ENCODE data around the gene FRRS1L. TPM values are rescaled to one million over a fixed set of nuclear protein-coding genes. Genes with fewer than 3 reads are reported as not detected.
"Not testable (repeated sequence)": the region's sequence is repeated elsewhere in the genome, so short reads cannot be mapped to it uniquely, and the experiment has no call there.

FRRS1L gene
- total RNA-seq, 1 donor from 2014 or later, result 6.1 TPM

- no peak for TF ChIP-seq CTCF (IDR thresholded peaks at IDR 0.05; ENCODE audit: unreplicated experiment)
- Mint-ChIP-seq H3K4me3 (ENCODE audit: low read depth) (no peak overlapping the region), H3K9me3 (ENCODE audit: low read depth) (no peaks in the 10 kb centered on the region), H3K27ac (no peak overlapping the region), H3K36me3 (ENCODE audit: insufficient read depth) (no peaks in the 10 kb centered on the region), H3K4me1 (ENCODE audit: low read depth) (peaks cover 15% of the 10 kb centered on the region), H3K27me3 (no peaks in the 10 kb centered on the region)
- no peak for DNase-seq (ENCODE audit: low spot score, unreplicated experiment)
Observed at GRCh38 chr9:109134167-109134578, 32.9 kb downstream of the FRRS1L start.

GRCh38 chr9:109133533-109133932 is 33.5 kb downstream of the FRRS1L start:
- no peak for DNase-seq (ENCODE audit: low spot score, unreplicated experiment)
- Mint-ChIP-seq H3K9me3 (ENCODE audit: low read depth) (no peaks in the 10 kb centered on the region), H3K4me3 (ENCODE audit: low read depth) (no peak overlapping the region), H3K4me1 (ENCODE audit: low read depth) (peaks cover 15% of the 10 kb centered on the region), H3K27ac (no peak overlapping the region), H3K36me3 (ENCODE audit: insufficient read depth) (no peaks in the 10 kb centered on the region), H3K27me3 (no peaks in the 10 kb centered on the region)
- TF ChIP-seq CTCF (IDR thresholded peaks at IDR 0.05; ENCODE audit: unreplicated experiment), result no peak

- H3K4me3 Mint-ChIP-seq (ENCODE audit: low read depth), result no peak overlapping the region
- peaks cover 15% of the 10 kb centered on the region for H3K4me1 Mint-ChIP-seq (ENCODE audit: low read depth)
- no peaks in the 10 kb centered on the region for H3K9me3 Mint-ChIP-seq (ENCODE audit: low read depth)
- H3K36me3 Mint-ChIP-seq (ENCODE audit: insufficient read depth), result no peaks in the 10 kb centered on the region
- no peak overlapping the region for H3K27ac Mint-ChIP-seq
- H3K27me3 Mint-ChIP-seq, result no peaks in the 10 kb centered on the region
- DNase-seq (ENCODE audit: low spot score, unreplicated experiment), result no peak
- TF ChIP-seq CTCF (IDR thresholded peaks at IDR 0.05; ENCODE audit: unreplicated experiment), result no peak
Observed at GRCh38 chr9:109132567-109133021, 34.5 kb downstream of the FRRS1L start.

- H3K4me1 Mint-ChIP-seq (ENCODE audit: low read depth), result peaks cover 15% of the 10 kb centered on the region
- H3K4me3 Mint-ChIP-seq (ENCODE audit: low read depth), result no peak overlapping the region
- H3K36me3 Mint-ChIP-seq (ENCODE audit: insufficient read depth), result no peaks in the 10 kb centered on the region
- H3K27me3 Mint-ChIP-seq, result no peaks in the 10 kb centered on the region
- no peak for DNase-seq (ENCODE audit: low spot score, unreplicated experiment)
- H3K27ac Mint-ChIP-seq, result no peak overlapping the region
- no peak for TF ChIP-seq CTCF (IDR thresholded peaks at IDR 0.05; ENCODE audit: unreplicated experiment)
- H3K9me3 Mint-ChIP-seq (ENCODE audit: low read depth), result no peaks in the 10 kb centered on the region
Observed at GRCh38 chr9:109129470-109130197, 37.4 kb downstream of the FRRS1L start.

- not testable (repeated sequence) for H3K9me3 Mint-ChIP-seq (ENCODE audit: low read depth); H3K4me1 Mint-ChIP-seq (ENCODE audit: low read depth); H3K27me3 Mint-ChIP-seq; H3K36me3 Mint-ChIP-seq (ENCODE audit: insufficient read depth); H3K27ac Mint-ChIP-seq; H3K4me3 Mint-ChIP-seq (ENCODE audit: low read depth); DNase-seq (ENCODE audit: low spot score, unreplicated experiment)
Observed at GRCh38 chr9:109126671-109127070, 40.4 kb downstream of the FRRS1L start.

GRCh38 chr9:109124121-109124520 is 42.9 kb downstream of the FRRS1L start:
- Mint-ChIP-seq H3K27ac (no peak overlapping the region), H3K4me1 (ENCODE audit: low read depth) (peaks cover 7% of the 10 kb centered on the region), H3K4me3 (ENCODE audit: low read depth) (no peak overlapping the region), H3K27me3 (no peaks in the 10 kb centered on the region), H3K36me3 (ENCODE audit: insufficient read depth) (no peaks in the 10 kb centered on the region), H3K9me3 (ENCODE audit: low read depth) (no peaks in the 10 kb centered on the region)
- no peak for TF ChIP-seq CTCF (IDR thresholded peaks at IDR 0.05; ENCODE audit: unreplicated experiment)
- no peak for DNase-seq (ENCODE audit: low spot score, unreplicated experiment)

All from progenitor cell of endocrine pancreas (in vitro differentiated cells).